Keratinocyte (primary cell): ENCODE measurements around the gene TRAPPC10. TPM values are rescaled to one million over a fixed set of nuclear protein-coding genes. Genes with fewer than 3 reads are reported as not detected.

ENCODE experiments used
- DNase-seq: peaks from one replicate; pipeline ENCODE4 v3.0.0-alpha.2; 2011; ENCODE audit warnings: low read depth, missing footprints, low spot score
- FAIRE-seq: peaks from 2 replicates; lab custom pipeline; 2011; peaks lifted over from hg19 to GRCh38; lab: Jason Lieb, UNC
- H2AFZ ChIP-seq: 2 replicates; pipeline ENCODE4 v1.6.0; 2012; ENCODE audit warnings: low read length, control low read depth, inconsistent platforms; ENCODE audit not compliant: control insufficient read depth
- H3K27ac ChIP-seq: 2 replicates; pipeline ENCODE4 v1.5.1; 2011; ENCODE audit warnings: low read length; ENCODE audit not compliant: control insufficient read depth, insufficient read depth
- H3K27me3 ChIP-seq: 3 replicates; pipeline ENCODE4 v1.6.0; 2011; ENCODE audit warnings: low read length; ENCODE audit not compliant: control insufficient read depth, insufficient read depth; ENCODE audit errors: extremely low read depth
- H3K36me3 ChIP-seq, 2 experiments: 2 replicates in 1 of 2; 3 replicates in 1 of 2; pipeline ENCODE4 v1.5.1; 2011; ENCODE audit warnings: low read length in 2 of 2, mild to moderate bottlenecking in 1 of 2; ENCODE audit not compliant: control insufficient read depth in 2 of 2, insufficient read depth in 2 of 2; ENCODE audit errors: extremely low read depth in 1 of 2
- H3K4me1 ChIP-seq: 3 replicates; pipeline ENCODE4 v1.5.1; 2011; ENCODE audit warnings: low read length; ENCODE audit not compliant: control insufficient read depth, insufficient read depth; ENCODE audit errors: extremely low read depth
- H3K4me2 ChIP-seq: 3 replicates; pipeline ENCODE4 v1.6.0; 2011; ENCODE audit warnings: low read depth, low read length; ENCODE audit not compliant: control insufficient read depth, insufficient read depth; ENCODE audit errors: extremely low read depth
- H3K4me3 ChIP-seq, 3 experiments: fragments of 200-600 bp in 1 of 3; sonication (generic) in 1 of 3; 2 replicates in 2 of 3; 3 replicates in 1 of 3; pipeline ENCODE4 v1.5.1; 2011 to 2016; ENCODE audit warnings: low read length in 3 of 3, mild to moderate bottlenecking in 3 of 3, control low read depth in 2 of 3, inconsistent platforms in 1 of 3, low read depth in 1 of 3, mixed read lengths in 1 of 3, mixed run types in 1 of 3, moderate library complexity in 1 of 3; ENCODE audit not compliant: control insufficient read depth in 2 of 3, insufficient read depth in 2 of 3; ENCODE audit errors: extremely low read depth in 1 of 3
- H3K79me2 ChIP-seq: 2 replicates; pipeline ENCODE4 v1.6.0; 2012; ENCODE audit warnings: low read length; ENCODE audit not compliant: control insufficient read depth, insufficient read depth
- H3K9ac ChIP-seq: 3 replicates; pipeline ENCODE4 v1.6.0; 2011; ENCODE audit warnings: low read length; ENCODE audit not compliant: control insufficient read depth, insufficient read depth; ENCODE audit errors: extremely low read depth
- H3K9me1 ChIP-seq: 3 replicates; pipeline ENCODE4 v1.6.0; 2011; ENCODE audit warnings: low read length; ENCODE audit not compliant: control insufficient read depth, insufficient read depth; ENCODE audit errors: extremely low read depth
- H3K9me3 ChIP-seq: 2 replicates; pipeline ENCODE4 v1.5.1; 2012; ENCODE audit warnings: low read depth, low read length; ENCODE audit not compliant: control insufficient read depth
- H4K20me1 ChIP-seq: 3 replicates; pipeline ENCODE4 v1.6.0; 2011; ENCODE audit warnings: low read length; ENCODE audit not compliant: control insufficient read depth, insufficient read depth; ENCODE audit errors: extremely low read depth
- CTCF ChIP-seq, 3 experiments: IDR thresholded peaks in 1 of 3; conservative IDR thresholded peaks in 1 of 3; optimal IDR thresholded peaks in 1 of 3; 2 replicates in 2 of 3; 3 replicates in 1 of 3; pipeline versions ENCODE3 to v1.5.1; 2011; ENCODE audit warnings: low read length in 3 of 3, mild to moderate bottlenecking in 3 of 3, moderate library complexity in 2 of 3, control low read depth in 1 of 3, inconsistent platforms in 1 of 3; ENCODE audit not compliant: insufficient read depth in 2 of 3; ENCODE audit errors: extremely low read depth in 1 of 3
- EZH2 ChIP-seq: IDR thresholded peaks from one replicate; pipeline ENCODE4 v1.6.1; 2012; ENCODE audit warnings: inconsistent platforms, mild to moderate bottlenecking, low read length, moderate library complexity
- dilution Hi-C: fragments of 300-500 bp; cut with MboI; formaldehyde crosslinking; loops from one replicate; pipeline ENCODE4 v1.7.0; 2020; ENCODE audit warnings: low sequenced_read_pairs; ENCODE audit not compliant: extremely low pct_ligation_motif_present
- polyA plus RNA-seq, 5 experiments: library from polyadenylated mRNA; depleted of rRNA in 3 of 5; stranded (reverse) in 3 of 5; stranded (forward) in 1 of 5; unstranded in 1 of 5; fragments of >200 nt; gene quantifications; 1 replicate in 1 of 5; 2 replicates in 3 of 5; 3 replicates in 1 of 5; pipeline versions ENCODE4 v1.2.1 to v1.2.3, GENCODE V29; 2011 to 2012; ENCODE audit warnings: missing spikeins in 2 of 5, low read depth in 1 of 5, low replicate concordance in 1 of 5

TRAPPC10 gene
- polyA plus RNA-seq, 1 donor (not counting 4 experiments of a cell fraction or from before 2014, with no cell fraction given), result 21.6 TPM

GRCh38 chr21:43981871-43982210, 30.3 kb upstream of the TRAPPC10 start:
- Histone ChIP-seq H3K27ac (no peak overlapping the region), H3K4me1 (no peaks in the 10 kb centered on the region), H3K4me3 (no peak overlapping the region), H2AFZ (no peak overlapping the region), H3K9me3 (no peaks in the 10 kb centered on the region), H3K79me2 (no peaks in the 10 kb centered on the region), H3K9ac (no peak overlapping the region), H3K27me3 (no peaks in the 10 kb centered on the region), H3K36me3 (peaks cover 0 to 8% of the 10 kb centered on the region in 2 experiments), H3K9me1 (no peaks in the 10 kb centered on the region), H4K20me1 (no peaks in the 10 kb centered on the region), H3K4me2 (no peak overlapping the region)
- TF ChIP-seq CTCF (optimal IDR thresholded peaks at IDR 0.05 in 1 of 3, IDR thresholded peaks at IDR 0.05 in 1 of 3, conservative IDR thresholded peaks at IDR 0.05 in 1 of 3; ENCODE audit: extremely low read depth in 1 of 3, insufficient read depth in 2 of 3, low read length in 3 of 3) (no peak), EZH2 (no peak)
- dilution Hi-C loops, result no loop called here
- FAIRE-seq, result no peak
- DNase-seq, result no peak

GRCh38 chr21:43982489-43983078, 29.5 kb upstream of the TRAPPC10 start:
- DNase-seq (no peak), FAIRE-seq (no peak)
- Histone ChIP-seq H3K9me3 (no peaks in the 10 kb centered on the region), H3K9ac (no peak overlapping the region), H3K4me2 (no peak overlapping the region), H4K20me1 (no peaks in the 10 kb centered on the region), H3K27ac (no peak overlapping the region), H2AFZ (no peak overlapping the region), H3K36me3 (peaks cover 0 to 8% of the 10 kb centered on the region in 2 experiments), H3K4me1 (no peaks in the 10 kb centered on the region), H3K4me3 (no peak overlapping the region), H3K27me3 (peaks cover 4% of the 10 kb centered on the region), H3K9me1 (no peaks in the 10 kb centered on the region), H3K79me2 (no peaks in the 10 kb centered on the region)
- dilution Hi-C loops, result no loop called here
- TF ChIP-seq CTCF (optimal IDR thresholded peaks at IDR 0.05 in 1 of 3, IDR thresholded peaks at IDR 0.05 in 1 of 3, conservative IDR thresholded peaks at IDR 0.05 in 1 of 3; ENCODE audit: extremely low read depth in 1 of 3, insufficient read depth in 2 of 3, low read length in 3 of 3) (no peak), EZH2 (no peak)
